B cell (primary cell): ENCODE results near the gene SHE. TPM values are rescaled to one million over a fixed set of nuclear protein-coding genes. Genes with fewer than 3 reads are reported as not detected.
"Not testable (repeated sequence)": the region's sequence is repeated elsewhere in the genome, so short reads cannot be mapped to it uniquely, and the experiment has no call there.

Source experiments
- ATAC-seq: fragments of 200-7000 bp; cut with Tn5 transposase; one replicate; pipeline ENCODE4 v1.10.0; 2021; ENCODE audit warnings: low read depth, mild to moderate bottlenecking, moderate number of reproducible peaks, moderate library complexity
- CTCF ChIA-PET: fragments of 350-600 bp; sonication (Branson Sonifier 250); formaldehyde crosslinking; loops from one replicate; lab custom pipeline; 2021; ENCODE audit warnings: antibody characterized with exemption, inconsistent platforms; lab: Charles Lee
- POLR2A ChIA-PET: fragments of 350-600 bp; sonication (Branson Sonifier 250); formaldehyde crosslinking; loops from one replicate; lab custom pipeline; 2021; ENCODE audit warnings: antibody characterized with exemption; lab: Charles Lee
- DNase-seq: peaks from one replicate; pipeline ENCODE4 v3.0.0; 2013
- H2AFZ ChIP-seq: 2 replicates; pipeline ENCODE4 v1.6.1; 2012; ENCODE audit warnings: mild to moderate bottlenecking, low read depth, low read length; ENCODE audit not compliant: insufficient read depth, poor library complexity, severe bottlenecking
- H3K27ac ChIP-seq, 2 donors: 1 replicate in 1 of 2; 2 replicates in 1 of 2; pipeline ENCODE4 v1.5.1; 2012 to 2013; ENCODE audit warnings: low read length in 2 of 2, mild to moderate bottlenecking in 2 of 2, moderate library complexity in 1 of 2
- H3K27me3 ChIP-seq, 4 experiments: fragments of 200-600 bp in 1 of 4; sonication (generic) in 1 of 4; replicated peaks in 1 of 4; 1 replicate in 2 of 4; 2 replicates in 2 of 4; pipeline versions ENCODE4 v1.6.1 to v1.7.0; 2013 to 2016; ENCODE audit warnings: low read length in 3 of 4, mild to moderate bottlenecking in 2 of 4, mixed read lengths in 1 of 4, moderate library complexity in 1 of 4; ENCODE audit not compliant: insufficient read depth in 4 of 4, control insufficient read depth in 3 of 4; ENCODE audit errors: control extremely low read depth in 1 of 4
- H3K36me3 ChIP-seq, 2 experiments: replicated peaks in 1 of 2; 1 replicate in 1 of 2; 2 replicates in 1 of 2; pipeline versions ENCODE4 v1.6.1 to v1.7.1; 2013; ENCODE audit warnings: low read length in 1 of 2; ENCODE audit not compliant: insufficient read depth in 2 of 2, control insufficient read depth in 1 of 2; ENCODE audit errors: control extremely low read depth in 1 of 2, extremely low read depth in 1 of 2
- H3K4me1 ChIP-seq, 2 donors: fragments of 200-600 bp in 1 of 2; sonication (generic) in 1 of 2; 1 replicate in 1 of 2; 2 replicates in 1 of 2; pipeline versions ENCODE4 v1.5.1 to v1.6.1; 2013 to 2017; ENCODE audit warnings: low read length in 2 of 2; ENCODE audit not compliant: control insufficient read depth in 2 of 2, insufficient read depth in 2 of 2
- H3K4me2 ChIP-seq: replicated peaks from 2 replicates; pipeline ENCODE3; 2012; ENCODE audit warnings: mild to moderate bottlenecking, low read depth, low read length; ENCODE audit not compliant: poor library complexity, severe bottlenecking
- H3K4me3 ChIP-seq, 5 experiments: fragments of 200-600 bp in 1 of 5; sonication (generic) in 1 of 5; 1 replicate in 3 of 5; 2 replicates in 2 of 5; pipeline versions ENCODE4 v1.5.1 to v1.7.0; 2011 to 2016; ENCODE audit warnings: low read length in 4 of 5, mild to moderate bottlenecking in 4 of 5, low read depth in 2 of 5, control low read depth in 1 of 5, moderate library complexity in 1 of 5; ENCODE audit not compliant: insufficient read depth in 1 of 5; ENCODE audit errors: control extremely low read depth in 1 of 5, extremely low read depth in 1 of 5
- H3K79me2 ChIP-seq: fragments of 200-600 bp; sonication (generic); one replicate; pipeline ENCODE4 v1.6.0; 2016; ENCODE audit warnings: low read length; ENCODE audit not compliant: control insufficient read depth, insufficient read depth
- H3K9ac ChIP-seq: fragments of 200-600 bp; sonication (generic); 2 replicates; pipeline ENCODE4 v1.6.1; 2017; ENCODE audit warnings: mild to moderate bottlenecking, low read length, moderate library complexity
- H3K9me3 ChIP-seq, 3 donors: one replicate each; pipeline versions ENCODE4 v1.6.1 to v1.7.1; 2013; ENCODE audit warnings: low read length in 2 of 3; ENCODE audit not compliant: control insufficient read depth in 2 of 3, insufficient read depth in 1 of 3; ENCODE audit errors: control extremely low read depth in 1 of 3
- H4K20me1 ChIP-seq: 2 replicates; pipeline ENCODE4 v1.6.0; 2012; ENCODE audit warnings: mild to moderate bottlenecking, low read length; ENCODE audit not compliant: insufficient read depth, control insufficient read depth, poor library complexity, severe bottlenecking
- H3K27ac Mint-ChIP-seq: one replicate; pipeline ENCODE4 v1.8.0; 2021; ENCODE audit warnings: mixed read lengths
- H3K27me3 Mint-ChIP-seq: one replicate; pipeline ENCODE4 v1.8.0; 2021; ENCODE audit warnings: mixed read lengths
- H3K4me1 Mint-ChIP-seq: one replicate; pipeline ENCODE4 v1.8.0; 2021; ENCODE audit warnings: mixed read lengths
- H3K4me3 Mint-ChIP-seq: one replicate; pipeline ENCODE4 v1.8.0; 2021; ENCODE audit warnings: mixed read lengths
- H3K9me3 Mint-ChIP-seq: one replicate; pipeline ENCODE4 v1.8.0; 2022; ENCODE audit warnings: mixed read lengths; ENCODE audit not compliant: insufficient read depth
- CTCF ChIP-seq: fragments of 200-600 bp; IDR thresholded peaks from one replicate; pipeline ENCODE4 v1.8.0; 2022; ENCODE audit warnings: antibody characterized with exemption, mild to moderate bottlenecking
- EZH2 ChIP-seq: IDR thresholded peaks from 2 replicates; pipeline ENCODE4 v1.6.1; 2012; ENCODE audit warnings: borderline replicate concordance, low read depth, mild to moderate bottlenecking, moderate library complexity, low read length; ENCODE audit not compliant: insufficient read depth, poor library complexity, severe bottlenecking
- WGBS: methylation state at CpG from one replicate; pipeline ENCODE4 v1.1.5; 2013; ENCODE audit warnings: missing lambda C conversion rate; ENCODE audit not compliant: insufficient coverage; 5-methylcytosine and 5-hydroxymethylcytosine counted together
- intact Hi-C: fragments of 100-400 bp; cut with micrococcal nuclease; formaldehyde crosslinking; loops from one replicate; pipeline ENCODE4 v1.10.0; 2022
- polyA plus RNA-seq: library from polyadenylated mRNA; depleted of rRNA; stranded (reverse); fragments of >200 nt; gene quantifications from 2 replicates; pipeline ENCODE4 v1.2.3, GENCODE V29; 2012
- total RNA-seq, 2 donors: library from RNA; stranded (reverse); fragments of 120-200 nt in 1 of 2; gene quantifications; 1 replicate in 1 of 2; 2 replicates in 1 of 2; pipeline versions ENCODE4 v1.2.3 to v1.2.4, GENCODE V29; 2013 to 2022

The SHE gene
- total and polyA plus RNA-seq, 2 donors (not counting 1 experiment from before 2014, with no cell fraction given): 0.01 TPM; not detected in 1

GRCh38 chr1:154489695-154490274 lies 12.4 kb downstream of the SHE start:
- H3K27me3 Mint-ChIP-seq: no peaks in the 10 kb centered on the region
- H3K4me2 ChIP-seq: no peak overlapping the region
- no peak overlapping the region for H3K9ac ChIP-seq
- intact Hi-C loops: no loop called here
- H3K36me3 ChIP-seq: no peaks in the 10 kb centered on the region
- no peak overlapping the region for H3K27ac Mint-ChIP-seq
- no peaks in the 10 kb centered on the region for H4K20me1 ChIP-seq
- no peak overlapping the region for H2AFZ ChIP-seq
- H3K4me3 ChIP-seq: no peak overlapping the region
- CTCF ChIA-PET: interaction anchor here (4.5 kb wide), 1 partner anchor 9 kb away, joined by 46 read pairs; no protein-coding TSS in a partner anchor
- H3K9me3 ChIP-seq: no peaks in the 10 kb centered on the region
- ATAC-seq (no peak), DNase-seq (no peak)
- H3K27ac ChIP-seq: no peak overlapping the region
- H3K79me2 ChIP-seq: no peaks in the 10 kb centered on the region
- POLR2A ChIA-PET: interaction anchor here (0.6 kb wide), 1 partner anchor 155 kb away, joined by 5 read pairs; no protein-coding TSS in a partner anchor
- TF ChIP-seq CTCF (no peak), EZH2 (no peak)
- H3K4me1 ChIP-seq: peaks cover 40 to 42% of the 10 kb centered on the region in 2 donors
- H3K27me3 ChIP-seq: no peaks in the 10 kb centered on the region
- H3K9me3 Mint-ChIP-seq: no peaks in the 10 kb centered on the region
- H3K4me3 Mint-ChIP-seq: no peak overlapping the region
- peaks cover 42% of the 10 kb centered on the region for H3K4me1 Mint-ChIP-seq
- WGBS: 88% methylated on average over 1 of the region's 5 CpGs

- no peaks in the 10 kb centered on the region for H3K9me3 ChIP-seq
- H3K4me1 ChIP-seq: peaks cover 37 to 38% of the 10 kb centered on the region in 2 donors
- no peaks in the 10 kb centered on the region for H3K36me3 ChIP-seq
- no peak overlapping the region for H3K4me2 ChIP-seq
- peaks cover 40% of the 10 kb centered on the region for H3K4me1 Mint-ChIP-seq
- H2AFZ ChIP-seq: no peak overlapping the region
- no peak overlapping the region for H3K27ac Mint-ChIP-seq
- H3K4me3 ChIP-seq: no peak overlapping the region
- no peak for TF ChIP-seq EZH2
- TF ChIP-seq CTCF: no peak
- intact Hi-C loops: no loop called here
- H4K20me1 ChIP-seq: no peaks in the 10 kb centered on the region
- no peaks in the 10 kb centered on the region for H3K9me3 Mint-ChIP-seq
- H3K27ac ChIP-seq: no peak overlapping the region
- H3K4me3 Mint-ChIP-seq: no peak overlapping the region
- no peaks in the 10 kb centered on the region for H3K27me3 ChIP-seq
- H3K9ac ChIP-seq: no peak overlapping the region
- H3K27me3 Mint-ChIP-seq: peaks cover 4% of the 10 kb centered on the region
- no peaks in the 10 kb centered on the region for H3K79me2 ChIP-seq
- ATAC-seq: no peak
- ChIA-PET POLR2A (no interaction called here), CTCF (interaction anchor here (4.5 kb wide), 1 partner anchor 8 kb away, joined by 46 read pairs; no protein-coding TSS in a partner anchor)
- DNase-seq: no peak
- 97% methylated on average over 17 of the region's 20 CpGs for WGBS
Measured at GRCh38 chr1:154488922-154489321, 13.3 kb downstream of the SHE start.

- H2AFZ ChIP-seq, POLR2A ChIA-PET, DNase-seq, H4K20me1 ChIP-seq, H3K27me3 ChIP-seq, H3K9me3 Mint-ChIP-seq, H3K4me3 Mint-ChIP-seq, H3K9me3 ChIP-seq, H3K9ac ChIP-seq, H3K36me3 ChIP-seq, H3K79me2 ChIP-seq, intact Hi-C loops, H3K27ac ChIP-seq, ATAC-seq, H3K27ac Mint-ChIP-seq, H3K4me2 ChIP-seq, H3K27me3 Mint-ChIP-seq, H3K4me3 ChIP-seq: not testable (repeated sequence)
- CTCF ChIA-PET: interaction anchor here (1.5 kb wide), 1 partner anchor 13 kb away, joined by 3 read pairs; no protein-coding TSS in a partner anchor
- 48% methylated on average over 5 of the region's 5 CpGs for WGBS
- H3K4me1 ChIP-seq: peaks cover 16% of the 10 kb centered on the region in 2 donors
- peaks cover 18% of the 10 kb centered on the region for H3K4me1 Mint-ChIP-seq
Measured at GRCh38 chr1:154486756-154487155, 15.5 kb downstream of the SHE start.
